Measurements from ENCODE around the gene UBE2G2. TPM values are rescaled to one million over a fixed set of nuclear protein-coding genes. Genes with fewer than 3 reads are reported as not detected.
A peak's percentile ranks its signal among the peaks of the same experiment; 100 is the strongest.
"Not testable (repeated sequence)": the region's sequence is repeated elsewhere in the genome, so short reads cannot be mapped to it uniquely, and the experiment has no call there.

The UBE2G2 gene
- total RNA-seq, 2 donors from 2014 or later, result 85.2 to 95.6 TPM

DNA sequence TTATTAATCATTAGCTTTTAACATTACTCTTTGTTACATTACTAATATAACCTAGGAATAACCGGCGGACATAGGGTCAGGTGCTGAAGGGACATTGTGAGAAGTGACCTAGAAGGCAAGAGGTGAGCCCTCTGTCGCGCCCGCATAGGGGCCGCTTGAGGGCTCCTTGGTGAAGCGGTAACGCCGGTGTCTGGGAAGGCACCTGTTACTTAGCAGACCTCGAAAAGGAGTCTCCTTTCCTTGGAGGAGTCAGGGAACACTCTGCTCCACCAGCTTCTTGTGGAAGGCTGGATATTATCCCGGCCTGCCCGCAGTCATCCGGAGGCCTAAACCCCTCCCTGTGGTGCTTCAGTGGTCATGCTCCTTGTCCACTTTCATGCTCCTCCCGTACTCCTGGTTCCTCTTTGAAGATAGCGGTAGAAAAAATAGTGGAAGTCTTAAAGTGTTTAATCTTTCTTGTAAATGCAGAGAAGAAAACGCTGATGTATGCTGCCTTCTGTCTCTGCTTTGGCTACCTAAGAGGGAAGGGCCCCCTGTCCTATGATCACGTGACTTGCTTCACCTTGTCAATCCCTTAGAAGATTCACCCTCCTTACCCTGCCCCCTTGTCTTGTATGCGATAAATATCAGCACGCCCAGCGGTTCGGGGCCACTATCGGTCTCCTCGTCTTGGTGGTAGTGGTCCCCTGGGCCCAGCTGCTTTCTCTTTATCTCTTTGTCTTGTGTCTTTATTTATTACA lies 31.1 kb upstream of the UBE2G2 start:
- H3K4me1 Mint-ChIP-seq (ENCODE audit: low read depth), result peaks cover 22% of the 10 kb centered on the region
- DNase-seq; H3K9me3 Mint-ChIP-seq; H3K27me3 Mint-ChIP-seq (ENCODE audit: low read depth); ATAC-seq (replicated peaks in 1 of 2); H3K27ac Mint-ChIP-seq; H3K4me3 Mint-ChIP-seq; H3K36me3 Mint-ChIP-seq (ENCODE audit: insufficient read depth in 2 of 2): not testable (repeated sequence)

- DNase-seq (no peak), ATAC-seq (replicated peaks in 1 of 2) (no peak)
- Mint-ChIP-seq H3K27ac (peak overlapping the region; percentile 43), H3K4me1 (ENCODE audit: low read depth) (peaks cover 22% of the 10 kb centered on the region), H3K27me3 (ENCODE audit: low read depth) (no peaks in the 10 kb centered on the region), H3K9me3 (peaks cover 8 to 14% of the 10 kb centered on the region in 2 donors), H3K4me3 (peak overlapping the region in 1 of 2 donors; percentile 59), H3K36me3 (ENCODE audit: insufficient read depth in 2 of 2) (peaks cover 12 to 15% of the 10 kb centered on the region in 2 donors)
These were observed 29.7 kb upstream of the UBE2G2 start for GRCh38 chr21:44831227-44831860.

GRCh38 chr21:44829507-44830092 lies 28.0 kb upstream of the UBE2G2 start:
- DNase-seq (no peak), ATAC-seq (replicated peaks in 1 of 2) (peak; percentile 82 to 86)
- peaks cover 12 to 17% of the 10 kb centered on the region in 2 donors for H3K36me3 Mint-ChIP-seq (ENCODE audit: insufficient read depth in 2 of 2)
- no peaks in the 10 kb centered on the region for H3K27me3 Mint-ChIP-seq (ENCODE audit: low read depth)
- peaks cover 22% of the 10 kb centered on the region for H3K4me1 Mint-ChIP-seq (ENCODE audit: low read depth)
- peaks cover 8 to 14% of the 10 kb centered on the region in 2 donors for H3K9me3 Mint-ChIP-seq
- H3K27ac Mint-ChIP-seq, result peak overlapping the region; percentile 61
- H3K4me3 Mint-ChIP-seq, result peak overlapping the region in 1 of 2 donors; percentile 56

GRCh38 chr21:44828362-44829056 lies 26.9 kb upstream of the UBE2G2 start:
- Mint-ChIP-seq H3K36me3 (ENCODE audit: insufficient read depth in 2 of 2) (peaks cover 14 to 20% of the 10 kb centered on the region in 2 donors), H3K4me1 (ENCODE audit: low read depth) (peaks cover 22% of the 10 kb centered on the region), H3K27me3 (ENCODE audit: low read depth) (no peaks in the 10 kb centered on the region), H3K9me3 (peaks cover 11 to 17% of the 10 kb centered on the region in 2 donors), H3K27ac (no peak overlapping the region), H3K4me3 (peak overlapping the region in 1 of 2 donors; percentile 38)
- no peak for DNase-seq
- ATAC-seq (replicated peaks in 1 of 2), result no peak

- peaks cover 23 to 36% of the 10 kb centered on the region in 2 donors for H3K36me3 Mint-ChIP-seq (ENCODE audit: insufficient read depth in 2 of 2)
- no peak for DNase-seq
- H3K9me3 Mint-ChIP-seq, result peaks cover 15 to 20% of the 10 kb centered on the region in 2 donors
- no peak overlapping the region for H3K4me3 Mint-ChIP-seq
- H3K27me3 Mint-ChIP-seq (ENCODE audit: low read depth), result peaks cover 10% of the 10 kb centered on the region
- H3K4me1 Mint-ChIP-seq (ENCODE audit: low read depth), result no peaks in the 10 kb centered on the region
- ATAC-seq (replicated peaks in 1 of 2), result no peak
- H3K27ac Mint-ChIP-seq, result no peak overlapping the region
These were observed 21.6 kb upstream of the UBE2G2 start for GRCh38 chr21:44823179-44823660.

GRCh38 chr21:44822484-44823178 lies 21.0 kb upstream of the UBE2G2 start:
- Mint-ChIP-seq H3K4me3 (no peak overlapping the region), H3K36me3 (ENCODE audit: insufficient read depth in 2 of 2) (peaks cover 21 to 32% of the 10 kb centered on the region in 2 donors), H3K27ac (no peak overlapping the region), H3K9me3 (peaks cover 13 to 18% of the 10 kb centered on the region in 2 donors), H3K4me1 (ENCODE audit: low read depth) (no peaks in the 10 kb centered on the region), H3K27me3 (ENCODE audit: low read depth) (peaks cover 10% of the 10 kb centered on the region)
- ATAC-seq (replicated peaks in 1 of 2), result no peak
- DNase-seq, result no peak

GRCh38 chr21:44820851-44821250 lies 19.2 kb upstream of the UBE2G2 start:
- Mint-ChIP-seq H3K27ac (no peak overlapping the region), H3K36me3 (ENCODE audit: insufficient read depth in 2 of 2) (peaks cover 16 to 24% of the 10 kb centered on the region in 2 donors), H3K4me1 (ENCODE audit: low read depth) (peaks cover 12% of the 10 kb centered on the region), H3K27me3 (ENCODE audit: low read depth) (peaks cover 10% of the 10 kb centered on the region), H3K9me3 (peaks cover 8 to 13% of the 10 kb centered on the region in 2 donors), H3K4me3 (no peak overlapping the region)
- ATAC-seq (replicated peaks in 1 of 2) (no peak), DNase-seq (no peak)

- Mint-ChIP-seq H3K27ac (no peak overlapping the region), H3K36me3 (ENCODE audit: insufficient read depth in 2 of 2) (peaks cover 16 to 24% of the 10 kb centered on the region in 2 donors), H3K4me1 (ENCODE audit: low read depth) (peaks cover 17% of the 10 kb centered on the region), H3K9me3 (peaks cover 8 to 13% of the 10 kb centered on the region in 2 donors), H3K4me3 (peak overlapping the region; percentile 50 to 61), H3K27me3 (ENCODE audit: low read depth) (peaks cover 10% of the 10 kb centered on the region)
- DNase-seq (no peak), ATAC-seq (replicated peaks in 1 of 2) (no peak)
These were observed 17.9 kb upstream of the UBE2G2 start for GRCh38 chr21:44819283-44820243.

DNA sequence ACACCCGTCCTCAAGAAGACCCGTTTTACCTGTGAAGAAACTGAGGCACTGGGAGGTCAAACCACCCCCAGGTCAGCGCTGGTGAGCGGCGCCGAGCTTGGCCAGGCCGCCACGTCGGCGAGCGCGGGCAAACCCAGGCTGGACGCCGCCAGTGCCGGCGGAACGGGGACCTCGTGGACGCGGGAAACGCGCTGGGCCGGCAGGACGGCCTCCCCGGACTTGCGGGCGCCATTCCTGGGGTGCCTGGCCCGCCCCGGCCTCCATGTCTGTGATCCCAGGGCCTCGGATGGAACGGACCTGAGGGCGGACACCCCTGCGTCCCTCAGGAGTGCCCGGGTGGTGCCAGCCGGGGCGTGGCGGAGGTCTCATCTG lies 17.0 kb upstream of the UBE2G2 start:
- Mint-ChIP-seq H3K9me3 (peaks cover 6 to 11% of the 10 kb centered on the region in 2 donors), H3K4me3 (peak overlapping the region; percentile 56 to 61), H3K36me3 (ENCODE audit: insufficient read depth in 2 of 2) (peaks cover 14 to 22% of the 10 kb centered on the region in 2 donors), H3K27me3 (ENCODE audit: low read depth) (peaks cover 10% of the 10 kb centered on the region), H3K4me1 (ENCODE audit: low read depth) (peaks cover 17% of the 10 kb centered on the region), H3K27ac (no peak overlapping the region)
- no peak for DNase-seq
- ATAC-seq (replicated peaks in 1 of 2), result no peak

GRCh38 chr21:44817914-44818639 lies 16.5 kb upstream of the UBE2G2 start, which contains the start of gene SUMO3:
TSS of gene SUMO3 (minus strand) at chr21:44818062. CDS start at chr21:44817968, 94 bp downstream.
- peaks cover 2 to 7% of the 10 kb centered on the region in 2 donors for H3K9me3 Mint-ChIP-seq
- no peak within 1 kb of the TSS for H3K27ac Mint-ChIP-seq
- peaks cover 10% of the 10 kb centered on the region for H3K27me3 Mint-ChIP-seq (ENCODE audit: low read depth)
- H3K4me3 Mint-ChIP-seq, result peak within 1 kb of the TSS; percentile 79 to 84
- peaks cover 17% of the 10 kb centered on the region for H3K4me1 Mint-ChIP-seq (ENCODE audit: low read depth)
- ATAC-seq (replicated peaks in 1 of 2) (peak; percentile 83), DNase-seq (peak; percentile 85 to 93)
- H3K36me3 Mint-ChIP-seq (ENCODE audit: insufficient read depth in 2 of 2), result peaks cover 14 to 17% of the 10 kb centered on the region in 2 donors

- Mint-ChIP-seq H3K27ac (no peak overlapping the region), H3K27me3 (ENCODE audit: low read depth) (peaks cover 10% of the 10 kb centered on the region), H3K4me3 (peak overlapping the region; percentile 79 to 84), H3K9me3 (peaks cover 0 to 7% of the 10 kb centered on the region in 2 donors), H3K36me3 (ENCODE audit: insufficient read depth in 2 of 2) (peaks cover 10 to 14% of the 10 kb centered on the region in 2 donors), H3K4me1 (ENCODE audit: low read depth) (peaks cover 17% of the 10 kb centered on the region)
- ATAC-seq (replicated peaks in 1 of 2) (peak; percentile 83 to 87), DNase-seq (peak; percentile 91 to 95)
These were observed 15.9 kb upstream of the UBE2G2 start for GRCh38 chr21:44817506-44817880.

Data from activated T-cell treated with anti-CD3 and anti-CD28 coated beads, Interleukin-2, amount 50 U/mL, for 72 hours (primary cell).